Naive thymus-derived CD8-positive, alpha-beta T cell (primary cell): ENCODE results near the gene ACTA2. TPM values are rescaled to one million over a fixed set of nuclear protein-coding genes. Genes with fewer than 3 reads are reported as not detected.

Experiments
- ATAC-seq, 2 donors: fragments of 150-1000 bp; cut with Tn5 transposase in 1 of 2; sonication (Bioruptor Pico), chemical (Tn5 transposase) in 1 of 2; 1 replicate in 1 of 2; 2 replicates in 1 of 2; pipeline ENCODE4 v1.10.0; 2021; ENCODE audit warnings: mild to moderate bottlenecking in 2 of 2, moderate library complexity in 2 of 2
- POLR2A ChIA-PET: fragments of 350-600 bp; sonication (Branson Sonifier 250); formaldehyde crosslinking; loops from one replicate; lab custom pipeline; 2021; ENCODE audit warnings: antibody characterized with exemption; lab: Charles Lee
- DNase-seq, 10 donors: peaks; one replicate each; pipeline versions ENCODE4 v3.0.0 to v3.0.0-alpha.2; 2020 to 2022
- H3K27ac Mint-ChIP-seq, 10 donors: one replicate each; pipeline ENCODE4 v1.8.0; 2020 to 2022; ENCODE audit warnings: mild to moderate bottlenecking in 10 of 10, mixed read lengths in 10 of 10, moderate library complexity in 4 of 10, inconsistent platforms in 1 of 10
- H3K27me3 Mint-ChIP-seq, 5 donors: one replicate each; pipeline ENCODE4 v1.8.0; 2021 to 2022; ENCODE audit warnings: mixed read lengths in 5 of 5
- H3K36me3 Mint-ChIP-seq, 3 donors: one replicate each; pipeline ENCODE4 v1.8.0; 2020 to 2022; ENCODE audit warnings: mixed read lengths in 3 of 3, mild to moderate bottlenecking in 2 of 3, inconsistent platforms in 1 of 3
- H3K4me1 Mint-ChIP-seq, 4 donors: one replicate each; pipeline ENCODE4 v1.8.0; 2021 to 2022; ENCODE audit warnings: mixed read lengths in 4 of 4
- H3K4me3 Mint-ChIP-seq, 10 donors: one replicate each; pipeline ENCODE4 v1.8.0; 2020 to 2022; ENCODE audit warnings: mild to moderate bottlenecking in 10 of 10, mixed read lengths in 10 of 10, moderate library complexity in 6 of 10, inconsistent platforms in 1 of 10
- H3K9me3 Mint-ChIP-seq, 9 donors: one replicate each; pipeline ENCODE4 v1.8.0; 2020 to 2022; ENCODE audit warnings: mixed read lengths in 9 of 9, mild to moderate bottlenecking in 3 of 9, inconsistent platforms in 1 of 9, moderate library complexity in 1 of 9
- polyA plus RNA-seq, 3 donors: library from polyadenylated mRNA; unstranded; fragments of 300-500 nt; fragmentation: Illumina TruSeq; gene quantifications; one replicate each; pipeline ENCODE4 v1.2.3, GENCODE V29; 2021
- total RNA-seq, 8 experiments: library from RNA in 2 of 8; stranded (reverse) in 2 of 8; gene quantifications; one replicate each; pipeline ENCODE4 v1.2.3 and lab custom pipeline; 2021 to 2026

ACTA2 gene
- total and polyA plus RNA-seq, 5 experiments from 2014 or later = 0.34 to 9.7 (median 1.6) TPM; not detected in 1

- Mint-ChIP-seq H3K27me3 (no peaks in the 10 kb centered on the region), H3K27ac (peak overlapping the region in 1 of 10 donors; percentile 10), H3K36me3 (peaks cover 0 to 8% (median 0%) of the 10 kb centered on the region in 3 donors), H3K9me3 (no peaks in the 10 kb centered on the region), H3K4me1 (peaks cover 16 to 57% (median 48%) of the 10 kb centered on the region in 4 donors), H3K4me3 (no peak overlapping the region)
- ATAC-seq (no peak), DNase-seq (no peak)
- POLR2A ChIA-PET = interaction anchor here (1.3 kb wide), 1 partner anchor 15 kb away, joined by 6 read pairs; the partner anchor contains the start of gene STAMBPL1
Observed at GRCh38 chr10:88895250-88895649, 57.3 kb downstream of the ACTA2 start.

GRCh38 chr10:88893611-88894010 lies 59.0 kb downstream of the ACTA2 start:
- no peaks in the 10 kb centered on the region for H3K9me3 Mint-ChIP-seq
- POLR2A ChIA-PET = no interaction called here
- no peak overlapping the region for H3K27ac Mint-ChIP-seq
- H3K4me1 Mint-ChIP-seq = peaks cover 17 to 59% (median 50%) of the 10 kb centered on the region in 4 donors
- DNase-seq = no peak
- no peaks in the 10 kb centered on the region for H3K27me3 Mint-ChIP-seq
- no peak overlapping the region for H3K4me3 Mint-ChIP-seq
- no peak for ATAC-seq
- H3K36me3 Mint-ChIP-seq = peaks cover 0 to 8% (median 0%) of the 10 kb centered on the region in 3 donors

GRCh38 chr10:88892222-88892967 lies 60.2 kb downstream of the ACTA2 start:
- DNase-seq (no peak), ATAC-seq (no peak)
- Mint-ChIP-seq H3K4me1 (peaks cover 20 to 61% (median 50%) of the 10 kb centered on the region in 4 donors), H3K9me3 (no peaks in the 10 kb centered on the region), H3K27me3 (no peaks in the 10 kb centered on the region), H3K27ac (peak overlapping the region in 5 of 10 donors; percentile 1 to 61 (median 38)), H3K36me3 (peaks cover 0 to 8% (median 0%) of the 10 kb centered on the region in 3 donors), H3K4me3 (peak overlapping the region in 1 of 10 donors; percentile 26)
- POLR2A ChIA-PET = interaction anchor here (1.8 kb wide), 1 partner anchor 13 kb away, joined by 6 read pairs; the partner anchor contains the start of gene STAMBPL1

- Mint-ChIP-seq H3K4me3 (peak overlapping the region in 1 of 10 donors; percentile 32), H3K36me3 (peaks cover 0 to 6% (median 0%) of the 10 kb centered on the region in 3 donors), H3K27me3 (no peaks in the 10 kb centered on the region), H3K27ac (no peak overlapping the region), H3K9me3 (no peaks in the 10 kb centered on the region), H3K4me1 (peaks cover 13 to 57% (median 40%) of the 10 kb centered on the region in 4 donors)
- POLR2A ChIA-PET = interaction anchor here (1.8 kb wide), 1 partner anchor 11 kb away, joined by 6 read pairs; the partner anchor contains the start of gene STAMBPL1
- ATAC-seq (no peak), DNase-seq (no peak)
Observed at GRCh38 chr10:88890681-88891381, 61.7 kb downstream of the ACTA2 start.

GRCh38 chr10:88889559-88890337 lies 62.8 kb downstream of the ACTA2 start:
- peak overlapping the region in 1 of 10 donors; percentile 35 for H3K27ac Mint-ChIP-seq

DNA sequence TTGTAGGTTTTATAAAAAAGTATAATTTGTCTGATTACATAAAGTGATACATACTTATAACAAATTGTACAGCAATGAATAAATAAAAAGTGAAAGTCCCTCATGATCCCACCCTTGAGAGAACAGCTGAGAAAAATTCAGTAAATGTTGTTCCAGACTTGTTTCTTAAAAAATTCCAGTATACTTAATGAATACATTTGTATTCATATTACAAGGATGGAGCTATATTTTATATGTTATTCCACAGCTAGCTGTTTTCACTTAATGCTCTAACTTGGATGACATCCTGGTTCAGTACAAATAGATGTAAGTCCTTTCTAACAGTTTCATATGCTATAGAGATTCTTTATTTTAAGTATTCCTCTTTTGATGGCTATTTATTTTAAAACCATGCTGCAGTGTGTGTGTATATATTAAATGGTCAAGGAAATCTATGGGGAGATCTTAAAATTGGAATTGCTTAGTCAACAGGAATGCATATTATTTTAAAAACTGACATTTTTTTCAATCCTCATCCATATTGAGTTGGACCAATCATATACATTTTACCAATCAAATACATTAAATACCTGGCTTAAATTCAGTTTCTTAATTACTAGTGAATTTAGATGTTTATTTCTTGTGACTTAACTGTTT lies 63.6 kb downstream of the ACTA2 start:
- DNase-seq = no peak
- Mint-ChIP-seq H3K4me1 (peaks cover 19 to 63% (median 50%) of the 10 kb centered on the region in 4 donors), H3K4me3 (no peak overlapping the region), H3K27me3 (no peaks in the 10 kb centered on the region), H3K9me3 (no peaks in the 10 kb centered on the region), H3K36me3 (peaks cover 0 to 10% (median 0%) of the 10 kb centered on the region in 3 donors), H3K27ac (no peak overlapping the region)
- POLR2A ChIA-PET = interaction anchor here (1.3 kb wide), 1 partner anchor 9 kb away, joined by 4 read pairs; the partner anchor contains the start of gene STAMBPL1
- no peak for ATAC-seq

More at GRCh38 chr10:88889559-88890337, 62.8 kb downstream of the ACTA2 start:
- DNase-seq (no peak), ATAC-seq (no peak)
- H3K4me3 Mint-ChIP-seq = no peak overlapping the region
- no peaks in the 10 kb centered on the region for H3K27me3 Mint-ChIP-seq
- peaks cover 16 to 62% (median 45%) of the 10 kb centered on the region in 4 donors for H3K4me1 Mint-ChIP-seq
- peaks cover 0 to 7% (median 0%) of the 10 kb centered on the region in 3 donors for H3K36me3 Mint-ChIP-seq
- POLR2A ChIA-PET = interaction anchor here (1.3 kb wide), 1 partner anchor 10 kb away, joined by 4 read pairs; the partner anchor contains the start of gene STAMBPL1
- H3K9me3 Mint-ChIP-seq = no peaks in the 10 kb centered on the region

DNA sequence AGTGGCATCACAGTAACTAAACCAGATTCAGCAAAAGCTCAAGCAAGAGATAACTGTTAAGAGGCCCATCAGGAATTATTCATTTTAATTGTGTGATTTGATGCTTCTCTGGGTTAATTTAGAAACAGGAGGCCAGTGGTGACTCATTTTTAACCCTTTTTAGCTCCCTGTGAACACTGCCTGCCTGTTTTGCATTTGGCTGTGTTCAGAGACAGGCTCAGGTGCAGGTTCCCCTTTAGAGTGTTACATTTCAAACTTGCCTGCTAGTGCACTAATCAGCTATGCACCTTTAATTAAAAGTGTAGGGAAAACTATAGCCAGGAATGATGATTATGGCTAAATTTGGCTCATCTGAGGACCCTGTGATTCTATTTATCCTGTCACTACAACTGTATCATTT lies 66.0 kb downstream of the ACTA2 start:
- Mint-ChIP-seq H3K4me1 (peaks cover 23 to 83% (median 65%) of the 10 kb centered on the region in 4 donors), H3K27ac (peak overlapping the region in 1 of 10 donors; percentile 53), H3K9me3 (no peaks in the 10 kb centered on the region), H3K4me3 (no peak overlapping the region), H3K27me3 (no peaks in the 10 kb centered on the region), H3K36me3 (peaks cover 0 to 12% (median 3%) of the 10 kb centered on the region in 3 donors)
- POLR2A ChIA-PET = interaction anchor here (1.3 kb wide), 1 partner anchor 14 kb away, joined by 3 read pairs; no protein-coding TSS in a partner anchor
- DNase-seq (no peak), ATAC-seq (no peak)

Other genes with a start within 250 kb of the ACTA2 start
- gene LIPK, start 246.5 kb downstream of the ACTA2 start, total RNA-seq = not detected
- not detected for gene LIPK, start 246.5 kb downstream of the ACTA2 start, polyA plus RNA-seq
- not detected for gene LIPN, start 192.8 kb downstream of the ACTA2 start, total RNA-seq
- not detected for gene LIPN, start 192.8 kb downstream of the ACTA2 start, polyA plus RNA-seq
- gene LIPM, start 150.0 kb downstream of the ACTA2 start, total RNA-seq = not detected
- gene LIPM, start 150.0 kb downstream of the ACTA2 start, polyA plus RNA-seq = not detected
- under 1 TPM in 1 of 2 experiments, not detected in 1; 0.44 TPM for gene ANKRD22, start 100.9 kb downstream of the ACTA2 start, total RNA-seq
- under 1 TPM; 0.23 to 0.63 (median 0.23) TPM for gene ANKRD22, start 100.9 kb downstream of the ACTA2 start, polyA plus RNA-seq
- 10 to 100 TPM; 23.3 to 23.9 TPM for gene STAMBPL1, start 72.5 kb downstream of the ACTA2 start, total RNA-seq
- 1 to 10 TPM; 5.5 to 7.0 (median 6.3) TPM for gene STAMBPL1, start 72.5 kb downstream of the ACTA2 start, polyA plus RNA-seq
- 1 to 10 TPM; 4.2 to 5.6 TPM for gene FAS, start 38.0 kb upstream of the ACTA2 start, total RNA-seq
- 1 to 10 TPM; 1.2 to 9.0 (median 2.6) TPM for gene FAS, start 38.0 kb upstream of the ACTA2 start, polyA plus RNA-seq